CMK (cell line): ENCODE measurements around the gene MTHFR.
A peak's percentile ranks its signal among the peaks of the same experiment; 100 is the strongest.

ENCODE experiments used
- DNase-seq: peaks from one replicate; pipeline ENCODE4 v3.0.0-alpha.2; 2010; ENCODE audit warnings: low read depth

MTHFR gene

GRCh38 chr1:11759791-11760190 lies 46.0 kb downstream of the MTHFR start:
- DNase-seq, result no peak

GRCh38 chr1:11757047-11757446 lies 48.7 kb downstream of the MTHFR start:
- no peak for DNase-seq

DNA sequence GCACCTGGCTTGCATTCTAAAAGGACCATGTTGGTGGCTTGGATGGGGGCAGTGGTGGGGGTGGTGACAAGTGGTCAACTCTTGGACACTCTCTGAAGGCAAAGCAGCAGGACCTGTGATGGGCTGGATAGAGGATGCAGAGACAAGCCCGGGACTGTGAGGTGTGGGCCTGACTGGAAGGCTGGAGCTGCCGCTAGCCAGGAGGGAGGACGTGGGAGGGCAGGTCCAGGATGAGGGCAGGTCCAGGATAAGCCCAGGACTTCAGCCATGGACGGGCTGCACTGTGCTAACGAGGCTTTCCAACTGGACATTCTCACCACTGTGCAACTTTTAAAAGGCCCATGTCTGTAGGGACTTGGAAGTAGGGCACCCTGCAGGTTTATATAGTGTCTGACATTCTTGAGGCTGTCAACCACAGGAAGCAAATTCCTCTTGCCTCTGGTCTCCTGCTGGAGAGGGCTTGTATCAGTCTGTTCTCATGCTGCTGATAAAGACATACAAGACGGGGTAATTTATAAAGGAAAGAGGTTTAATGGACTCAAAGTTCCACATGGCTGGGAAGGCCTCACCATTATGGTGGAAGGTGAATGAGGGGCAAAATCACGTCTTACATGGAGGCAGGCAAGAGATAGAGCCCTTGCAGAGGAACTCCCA lies 52.1 kb downstream of the MTHFR start:
- DNase-seq, result no peak

- DNase-seq, result no peak
Observed at GRCh38 chr1:11752359-11753088, 53.2 kb downstream of the MTHFR start.

DNA sequence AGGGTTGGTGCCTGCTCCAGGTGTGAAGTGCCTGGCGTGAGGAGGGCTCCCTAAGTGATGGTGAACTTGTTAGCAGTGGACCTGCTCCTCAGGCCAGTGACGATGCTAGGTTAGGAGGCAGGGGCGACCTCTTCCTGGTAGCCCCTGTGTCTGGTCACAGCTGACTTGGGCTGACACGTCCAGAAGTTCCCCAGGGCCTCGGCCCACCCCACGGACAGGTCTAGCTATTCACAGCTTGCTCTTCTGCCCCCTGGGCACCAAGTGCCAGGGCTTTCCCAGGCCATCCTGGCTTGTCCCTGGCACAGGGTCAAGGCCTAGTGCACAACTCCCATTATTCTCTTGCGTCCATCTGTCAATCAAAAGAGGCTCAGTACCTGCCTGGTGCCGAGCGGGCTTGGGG lies 54.7 kb downstream of the MTHFR start:
- no peak for DNase-seq

GRCh38 chr1:11749996-11750395 lies 55.8 kb downstream of the MTHFR start:
- DNase-seq, result no peak

- DNase-seq, result peak; percentile 53
Observed at GRCh38 chr1:11749203-11749689, 56.5 kb downstream of the MTHFR start.

DNA sequence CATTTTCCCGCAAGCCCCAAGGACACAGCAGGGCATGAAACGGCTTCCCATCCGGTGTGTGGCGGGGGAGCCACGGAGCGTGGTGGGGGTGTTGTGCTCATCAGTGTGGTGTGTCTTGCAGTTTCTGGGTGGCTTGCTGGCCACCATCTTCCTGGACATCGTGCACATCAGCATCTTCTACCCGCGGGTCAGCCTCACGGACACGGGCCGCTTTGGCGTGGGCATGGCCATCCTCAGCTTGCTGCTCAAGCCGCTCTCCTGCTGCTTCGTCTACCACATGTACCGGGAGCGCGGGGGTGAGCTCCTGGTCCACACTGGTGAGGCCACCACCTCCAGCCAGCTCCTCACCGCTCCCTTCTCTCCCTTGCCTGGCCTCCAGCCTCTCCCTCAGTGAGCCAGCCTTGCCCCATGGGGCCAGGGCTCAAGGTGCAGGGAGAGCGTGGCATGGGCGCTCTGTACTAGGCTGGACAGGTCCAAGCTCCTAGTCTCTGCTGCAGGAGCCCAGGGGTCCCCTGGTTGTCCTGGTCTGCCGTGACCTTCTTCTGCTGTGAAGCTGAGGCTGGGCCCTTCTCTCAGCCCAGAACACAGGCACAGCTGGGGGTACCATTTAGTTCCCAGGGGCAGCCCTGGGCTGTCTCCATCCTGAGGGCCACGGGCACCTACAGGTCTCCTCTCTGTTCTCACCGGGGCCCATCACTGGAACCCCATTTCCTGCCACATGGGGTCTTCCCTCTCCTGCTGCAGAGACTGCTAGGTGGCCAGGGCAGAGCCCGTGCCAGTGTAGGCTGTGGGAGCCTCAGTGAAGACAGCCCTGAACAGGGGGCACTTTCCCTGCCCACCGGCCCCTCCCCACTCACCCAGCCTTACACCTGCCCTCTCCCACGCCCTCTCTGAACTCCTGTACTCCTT lies 57.2 kb downstream of the MTHFR start:
- DNase-seq, result no peak

DNA sequence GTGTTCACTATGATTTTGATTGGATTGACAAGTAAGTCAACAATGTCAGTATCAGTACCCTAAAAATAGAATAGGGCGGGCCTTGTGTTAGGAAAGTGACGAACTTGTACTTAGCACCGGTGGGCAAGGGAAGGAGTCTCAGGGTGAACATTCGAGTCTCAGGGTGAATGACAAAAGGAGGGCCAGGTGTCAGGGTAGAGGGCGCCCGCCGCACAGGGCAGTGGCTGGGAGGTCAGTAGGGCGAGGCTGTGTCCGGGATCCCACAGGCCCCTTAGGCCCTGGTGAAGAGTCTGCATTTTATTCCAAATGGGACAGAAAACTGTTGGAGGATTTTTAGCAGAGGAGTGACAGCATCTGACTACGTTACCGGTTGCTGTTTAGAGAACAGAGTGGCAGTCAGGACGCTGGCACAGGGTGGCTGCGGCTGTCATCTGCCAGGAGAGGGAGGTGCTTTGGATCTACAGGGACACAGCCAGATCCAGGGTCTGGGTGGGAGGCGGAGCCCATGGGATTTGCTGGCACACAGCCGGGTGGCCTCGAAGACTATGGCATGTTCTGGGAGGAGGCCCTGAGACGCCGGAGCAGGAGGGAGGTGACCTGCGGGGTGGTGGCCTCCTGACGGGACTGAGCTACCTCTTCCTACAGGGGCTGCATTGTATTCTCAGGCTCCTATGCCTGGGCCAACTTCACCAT lies 58.8 kb downstream of the MTHFR start:
- no peak for DNase-seq

- no peak for DNase-seq
Observed at GRCh38 chr1:11746092-11746491, 59.7 kb downstream of the MTHFR start.

DNA sequence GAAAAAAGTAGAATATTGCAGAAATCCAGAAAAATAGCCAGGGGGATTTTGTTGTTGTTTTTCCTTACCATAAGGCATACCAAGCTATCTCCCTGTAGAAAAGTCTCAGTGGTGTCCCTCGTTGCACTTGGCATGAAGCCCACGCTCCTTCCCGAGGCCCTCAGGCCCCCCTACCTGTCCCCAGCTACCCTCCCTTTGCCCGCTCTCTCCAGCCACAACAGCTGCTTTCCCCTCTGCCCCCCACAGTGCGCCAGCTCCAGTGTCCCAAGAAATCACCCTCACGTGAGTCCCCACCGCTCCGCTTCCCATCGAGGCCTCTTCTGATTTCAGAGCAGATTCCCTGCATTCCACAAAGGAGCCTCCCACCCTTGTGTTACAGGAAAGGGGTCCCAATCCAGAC lies 61.5 kb downstream of the MTHFR start:
- DNase-seq, result no peak

DNA sequence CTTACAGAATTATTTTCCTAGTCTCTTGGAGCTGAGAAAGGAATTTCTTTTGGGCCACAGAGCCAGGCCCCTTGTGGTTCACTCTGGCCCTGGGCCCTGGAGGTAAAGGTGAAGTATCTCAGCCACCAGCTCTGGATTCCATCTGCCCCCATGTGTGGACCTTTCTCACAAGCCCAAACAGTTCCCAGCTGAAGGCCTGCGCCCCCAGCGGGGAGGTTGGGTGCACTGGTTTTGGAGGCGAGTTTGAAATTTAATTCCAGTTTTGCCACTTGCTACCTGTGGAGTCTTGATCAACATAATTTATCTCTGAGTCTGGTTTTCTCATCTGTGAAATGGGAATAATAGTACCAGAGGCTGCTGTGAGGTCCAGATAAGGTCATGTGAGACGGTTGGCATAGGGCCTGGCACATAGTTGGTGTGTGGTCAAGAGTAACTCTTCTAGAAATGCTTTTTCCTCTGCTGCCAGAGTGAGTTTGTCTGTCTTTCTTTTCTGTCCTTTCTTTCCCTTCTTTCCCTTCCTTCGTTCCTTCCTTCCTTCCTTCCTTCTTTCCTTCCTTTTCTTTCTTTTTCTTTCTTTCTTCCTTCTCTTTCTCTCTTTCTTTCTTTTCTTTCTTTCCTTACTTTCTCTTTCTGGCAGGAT lies 63.7 kb downstream of the MTHFR start:
- no peak for DNase-seq

DNA sequence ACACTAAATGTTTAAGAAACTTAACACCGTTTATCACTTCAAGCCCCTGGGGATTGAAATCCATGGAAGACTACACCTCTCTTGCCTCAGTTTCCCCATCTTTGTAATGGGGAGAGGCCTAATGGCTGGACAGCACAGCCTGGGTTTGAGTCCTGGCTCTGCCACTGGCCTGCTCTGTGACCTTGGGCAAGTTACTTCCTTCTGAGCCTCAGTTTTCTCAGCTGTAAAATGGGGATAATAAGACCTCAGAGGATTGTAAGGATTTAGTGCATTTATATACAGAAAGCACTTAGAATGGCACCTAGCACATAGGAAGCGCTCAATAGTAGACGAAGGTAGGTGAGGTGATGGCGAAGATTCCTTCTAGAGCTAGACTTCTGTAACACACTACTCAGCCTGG lies 64.3 kb downstream of the MTHFR start:
- no peak for DNase-seq

DNA sequence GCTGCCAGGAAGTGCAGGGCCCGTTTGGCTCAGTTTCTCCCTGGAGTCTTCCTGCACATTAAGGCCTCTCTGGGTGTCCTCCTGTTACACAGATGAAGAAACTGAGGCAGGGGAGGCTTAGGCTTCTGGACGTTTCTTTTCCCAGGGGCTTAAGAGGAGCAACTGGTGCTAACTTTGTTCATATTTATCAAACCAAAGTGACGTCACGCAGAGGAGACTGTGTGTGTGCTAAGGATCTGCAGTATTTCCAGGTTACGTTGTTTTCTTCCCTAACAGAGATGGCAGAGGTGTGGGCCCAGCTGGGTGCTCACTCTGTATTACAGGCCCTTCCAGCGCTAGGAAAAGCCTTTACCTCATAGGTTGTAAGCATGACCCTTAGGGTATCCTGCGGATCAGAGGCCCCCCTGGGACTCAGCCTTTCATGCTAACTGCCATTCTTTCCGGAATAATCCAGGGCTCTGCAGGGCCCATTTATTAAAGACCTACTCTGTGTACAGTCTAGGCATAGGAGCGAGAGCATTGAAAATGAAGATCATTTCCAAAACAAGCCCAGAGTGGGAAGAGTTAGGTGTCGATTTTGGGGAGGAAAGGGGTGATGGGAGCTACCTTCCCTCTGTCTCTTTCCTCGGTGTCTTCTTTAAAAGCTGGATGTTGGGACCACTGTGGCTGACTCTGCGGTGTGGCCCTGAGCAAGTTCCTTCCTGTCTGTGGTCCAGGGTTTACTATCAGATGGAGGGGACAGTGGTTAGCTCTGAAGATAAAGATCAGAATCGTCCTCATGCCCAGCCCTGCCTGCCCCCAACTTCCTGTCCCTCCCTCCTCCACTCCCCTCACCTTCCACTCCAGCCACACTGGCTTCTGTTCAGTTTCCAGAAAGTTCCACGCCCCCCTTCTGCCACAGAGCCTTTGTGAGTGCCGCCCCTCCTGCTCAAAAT lies 65.2 kb downstream of the MTHFR start:
- peak; percentile 97 for DNase-seq

DNA sequence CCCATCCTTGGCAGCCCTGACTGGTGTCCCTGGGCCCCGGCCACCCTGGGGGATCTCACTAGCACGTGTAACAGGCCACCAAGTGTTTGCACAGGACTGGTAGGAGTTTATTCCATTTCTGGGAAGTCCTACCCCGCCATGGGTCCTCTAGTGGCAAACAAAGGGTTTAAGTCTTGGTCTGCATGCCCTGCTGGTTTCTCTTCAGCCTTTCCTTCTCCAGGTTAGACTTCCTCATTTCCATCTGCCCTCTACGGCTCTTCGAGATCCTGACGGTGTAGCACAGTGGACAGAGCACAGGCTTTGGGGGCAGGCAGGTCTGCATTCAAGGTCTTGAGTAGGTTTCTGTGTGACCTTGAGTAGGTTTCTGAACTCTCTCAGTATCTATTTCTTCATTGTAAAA lies 67.0 kb downstream of the MTHFR start:
- no peak for DNase-seq

GRCh38 chr1:11738096-11738495 lies 67.7 kb downstream of the MTHFR start:
- DNase-seq, result no peak

DNA sequence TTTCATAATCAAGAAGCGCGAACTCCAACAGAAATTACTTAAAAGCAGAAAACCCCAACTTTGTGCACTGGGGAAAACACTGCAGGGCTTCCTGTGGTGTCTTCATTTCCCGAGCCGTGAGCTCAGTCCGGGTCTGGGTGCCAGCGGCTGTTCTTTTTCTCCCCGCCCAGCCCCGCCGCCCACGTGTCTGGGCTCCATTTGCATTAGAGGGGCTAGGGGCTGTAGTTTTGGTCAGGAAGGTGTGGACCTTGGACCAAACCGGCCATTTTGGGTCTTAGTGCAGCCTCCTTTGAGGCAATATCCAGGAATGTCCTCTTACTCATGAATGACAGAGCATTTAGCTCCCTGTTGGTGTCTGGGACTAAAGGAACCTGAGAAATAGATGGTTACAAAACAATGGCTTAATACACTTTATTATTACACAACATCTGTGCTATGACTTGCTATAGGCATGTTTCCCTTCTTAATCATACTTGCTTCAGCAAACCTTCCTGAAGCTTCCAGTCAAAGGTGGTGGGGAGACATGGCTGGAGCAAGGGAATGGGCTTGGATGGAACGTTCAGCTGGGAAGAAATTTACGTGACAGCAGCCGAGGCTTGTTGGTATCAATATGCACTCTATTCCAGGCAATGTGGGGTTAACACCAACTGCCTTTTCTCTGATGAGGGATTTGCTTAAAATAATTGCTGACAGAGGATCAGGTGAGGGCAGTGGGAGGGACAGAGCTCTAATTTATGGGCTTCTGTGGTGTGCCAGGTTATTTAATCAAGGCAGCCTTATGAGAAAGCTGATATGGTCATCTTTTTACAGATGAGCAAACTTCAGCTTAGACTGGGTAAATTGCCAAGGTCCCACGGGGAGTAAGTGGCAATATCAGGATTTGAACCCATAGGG lies 68.8 kb downstream of the MTHFR start:
- no peak for DNase-seq

DNA sequence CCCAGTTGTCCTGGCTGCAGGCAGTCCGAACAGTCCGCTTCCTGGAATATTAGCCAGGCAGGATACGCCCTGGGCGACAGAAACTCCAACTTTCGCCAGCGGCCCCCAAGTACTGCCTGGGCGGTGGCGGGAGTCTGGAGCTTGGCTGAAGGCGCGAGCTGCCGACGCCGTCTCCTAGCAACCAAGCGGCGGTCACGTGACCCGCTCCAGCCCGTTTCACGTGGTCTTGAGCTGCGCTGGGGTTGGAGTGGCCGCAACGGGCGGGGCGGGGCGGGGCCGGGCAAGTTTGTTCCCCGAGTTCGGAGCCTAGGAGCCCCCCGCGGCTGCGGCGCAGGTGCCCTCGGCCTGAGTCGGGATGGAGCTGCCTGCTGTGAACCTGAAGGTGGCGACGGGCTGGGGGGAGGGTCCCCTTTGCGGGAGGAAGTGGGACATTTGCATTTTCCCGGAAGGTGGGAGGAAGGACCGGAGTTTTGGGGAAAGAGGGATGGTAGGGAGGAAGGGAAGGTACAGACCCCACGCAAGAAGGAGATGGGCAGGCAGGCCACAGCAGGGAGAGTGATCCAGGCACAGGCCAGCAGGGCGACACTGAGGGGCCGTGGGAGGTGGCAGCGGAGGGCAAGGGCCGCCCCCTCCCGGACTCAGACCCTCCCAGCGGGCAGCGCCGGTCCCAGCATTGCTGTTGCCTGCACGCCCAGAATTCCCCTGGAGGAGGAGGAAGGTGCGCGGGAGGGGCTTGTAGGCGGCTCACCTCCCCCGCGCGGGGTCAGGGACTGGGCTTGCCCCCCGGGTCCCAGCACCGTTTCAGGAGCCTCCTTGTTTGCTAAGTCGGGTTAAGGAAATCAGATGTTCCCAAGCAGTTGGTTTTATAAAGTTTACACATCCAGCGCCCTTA lies 69.7 kb downstream of the MTHFR start, which contains the start of gene AGTRAP:
AGTRAP (plus strand) TSS at position 283 of the 892 bp plus-strand sequence; CDS start at position 356, 73 bp downstream.
- peak; percentile 84 for DNase-seq
